H9 (cell line): Measurements from ENCODE around the gene AMDHD2. TPM values are rescaled to one million over a fixed set of nuclear protein-coding genes. Genes with fewer than 3 reads are reported as not detected.
A peak's percentile ranks its signal among the peaks of the same experiment; 100 is the strongest.

Experiments used
- DNase-seq: peaks from one replicate; pipeline ENCODE4 v3.0.0-alpha.2; 2017
- H2AFZ ChIP-seq: one replicate; pipeline ENCODE4 v1.6.1; 2013; ENCODE audit warnings: mild to moderate bottlenecking, low read length, control low read depth, moderate library complexity
- H2AK5ac ChIP-seq: 2 replicates; pipeline ENCODE4 v1.6.1; 2013; ENCODE audit warnings: low read length, control low read depth, mixed read lengths; ENCODE audit not compliant: insufficient read length
- H2BK120ac ChIP-seq: one replicate; pipeline ENCODE4 v1.6.1; 2013; ENCODE audit warnings: low read depth, mild to moderate bottlenecking, low read length, control low read depth, inconsistent platforms; ENCODE audit not compliant: poor library complexity, severe bottlenecking
- H2BK12ac ChIP-seq: 2 replicates; pipeline ENCODE4 v1.6.1; 2013; ENCODE audit warnings: low read length, control low read depth, mixed read lengths, low read depth; ENCODE audit not compliant: insufficient read length
- H2BK15ac ChIP-seq: 2 replicates; pipeline ENCODE4 v1.6.1; 2013; ENCODE audit warnings: low read depth, low read length, control low read depth
- H2BK20ac ChIP-seq: one replicate; pipeline ENCODE4 v1.6.1; 2013; ENCODE audit warnings: low read depth, mild to moderate bottlenecking, low read length, control low read depth, inconsistent platforms; ENCODE audit not compliant: poor library complexity, severe bottlenecking
- H2BK5ac ChIP-seq: 2 replicates; pipeline ENCODE4 v1.6.1; 2013; ENCODE audit warnings: low read length, control low read depth, mixed read lengths; ENCODE audit not compliant: insufficient read length
- H3K14ac ChIP-seq: 2 replicates; pipeline ENCODE4 v1.6.1; 2013; ENCODE audit warnings: low read length, control low read depth; ENCODE audit not compliant: insufficient read depth
- H3K18ac ChIP-seq: 2 replicates; pipeline ENCODE4 v1.6.1; 2013; ENCODE audit warnings: low read depth, mild to moderate bottlenecking, mixed read lengths, low read length, control low read depth; ENCODE audit not compliant: insufficient read length
- H3K23ac ChIP-seq: 2 replicates; pipeline ENCODE4 v1.6.1; 2013; ENCODE audit warnings: low read length, control low read depth, mixed read lengths, low read depth; ENCODE audit not compliant: insufficient read length
- H3K23me2 ChIP-seq: 2 replicates; pipeline ENCODE4 v1.6.1; 2013; ENCODE audit warnings: low read depth, mild to moderate bottlenecking, mixed read lengths, low read length, control low read depth; ENCODE audit not compliant: insufficient read length, poor library complexity, severe bottlenecking
- H3K27ac ChIP-seq: 2 replicates; pipeline ENCODE4 v1.5.1; 2013; ENCODE audit warnings: low read length, control low read depth, mixed read lengths, low read depth; ENCODE audit not compliant: insufficient read length
- H3K27me3 ChIP-seq: 2 replicates; pipeline ENCODE4 v1.6.1; 2013; ENCODE audit warnings: low read length, control low read depth, inconsistent platforms; ENCODE audit not compliant: insufficient read depth
- H3K4ac ChIP-seq: 2 replicates; pipeline ENCODE4 v1.6.1; 2013; ENCODE audit warnings: low read depth, mild to moderate bottlenecking, control low read depth, inconsistent platforms, low read length, moderate library complexity
- H3K4me1 ChIP-seq: 2 replicates; pipeline ENCODE4 v1.6.1; 2013; ENCODE audit warnings: low read length, control low read depth, inconsistent platforms; ENCODE audit not compliant: insufficient read depth
- H3K4me2 ChIP-seq: 2 replicates; pipeline ENCODE4 v1.6.1; 2013; ENCODE audit warnings: low read length, control low read depth, mixed read lengths; ENCODE audit not compliant: insufficient read length, insufficient read depth
- H3K56ac ChIP-seq: 2 replicates; pipeline ENCODE4 v1.6.1; 2013; ENCODE audit warnings: low read depth, mild to moderate bottlenecking, mixed read lengths, low read length, control low read depth; ENCODE audit not compliant: insufficient read length
- H3K79me1 ChIP-seq: 2 replicates; pipeline ENCODE4 v1.6.1; 2013; ENCODE audit warnings: low read depth, mild to moderate bottlenecking, moderate library complexity, low read length, control low read depth, inconsistent platforms; ENCODE audit not compliant: insufficient read depth, poor library complexity, severe bottlenecking
- H3K79me2 ChIP-seq: 2 replicates; pipeline ENCODE4 v1.6.1; 2013; ENCODE audit warnings: low read length, control low read depth, inconsistent platforms; ENCODE audit not compliant: insufficient read depth
- H3K9ac ChIP-seq: 2 replicates; pipeline ENCODE4 v1.6.1; 2013; ENCODE audit warnings: low read length, control low read depth, mixed read lengths; ENCODE audit not compliant: insufficient read length; ENCODE audit errors: extremely low read depth
- H3K9me3 ChIP-seq: one replicate; pipeline ENCODE4 v1.6.1; 2013; ENCODE audit warnings: low read depth, low read length, inconsistent platforms; ENCODE audit not compliant: control insufficient read depth
- H3T11ph ChIP-seq: one replicate; pipeline ENCODE4 v1.6.1; 2013; ENCODE audit warnings: mild to moderate bottlenecking, low read length, control low read depth, inconsistent platforms
- H4K20me1 ChIP-seq: one replicate; pipeline ENCODE4 v1.6.1; 2013; ENCODE audit not compliant: control insufficient read depth, insufficient read length, insufficient read depth
- H4K5ac ChIP-seq: 2 replicates; pipeline ENCODE4 v1.6.1; 2013; ENCODE audit warnings: low read depth, mild to moderate bottlenecking, mixed read lengths, low read length, control low read depth; ENCODE audit not compliant: insufficient read length
- H4K8ac ChIP-seq: replicated peaks from 2 replicates; pipeline ENCODE4 v1.6.1; 2013; ENCODE audit warnings: low read length, control low read depth, mixed read lengths, low read depth; ENCODE audit not compliant: insufficient read length
- H4K91ac ChIP-seq: 2 replicates; pipeline ENCODE4 v1.6.1; 2013; ENCODE audit warnings: low read depth, mild to moderate bottlenecking, moderate library complexity, mixed read lengths, low read length, control low read depth; ENCODE audit not compliant: insufficient read length
- H3K27ac Mint-ChIP-seq, 3 experiments: 2 replicates in 2 of 3; 3 replicates in 1 of 3; pipeline ENCODE4 v1.8.0; 2020 to 2021; ENCODE audit warnings: mixed read lengths in 3 of 3, mild to moderate bottlenecking in 1 of 3, moderate library complexity in 1 of 3
- H3K27me3 Mint-ChIP-seq: 2 replicates; pipeline ENCODE4 v1.8.0; 2021; ENCODE audit warnings: low read depth, mild to moderate bottlenecking, moderate library complexity, mixed read lengths
- H3K36me3 Mint-ChIP-seq, 3 experiments: 2 replicates in 2 of 3; 3 replicates in 1 of 3; pipeline ENCODE4 v1.8.0; 2020 to 2021; ENCODE audit warnings: low read depth in 3 of 3, mixed read lengths in 3 of 3; ENCODE audit not compliant: insufficient read depth in 1 of 3
- H3K4me1 Mint-ChIP-seq, 2 experiments: 2 replicates each; pipeline ENCODE4 v1.8.0; 2020; ENCODE audit warnings: mixed read lengths in 2 of 2
- H3K4me3 Mint-ChIP-seq, 2 experiments: 2 replicates in 1 of 2; 3 replicates in 1 of 2; pipeline ENCODE4 v1.8.0; 2020 to 2021; ENCODE audit warnings: mild to moderate bottlenecking in 2 of 2, mixed read lengths in 2 of 2, moderate library complexity in 1 of 2
- H3K9me3 Mint-ChIP-seq, 2 experiments: 2 replicates in 1 of 2; 3 replicates in 1 of 2; pipeline ENCODE4 v1.8.0; 2020; ENCODE audit warnings: mild to moderate bottlenecking in 2 of 2, mixed read lengths in 2 of 2, moderate library complexity in 1 of 2
- CTCF ChIP-seq: fragments of 200-600 bp; sonication (generic); conservative IDR thresholded peaks from 3 replicates; pipeline ENCODE4 v1.8.0; 2021; ENCODE audit warnings: antibody characterized with exemption, mild to moderate bottlenecking
- WGBS: extraction: QIAGEN DNeasy Blood & Tissue Kit; methylation state at CpG from one replicate; pipeline ENCODE4 v1.1.7; 2013; ENCODE audit warnings: missing lambda C conversion rate, low lambda C conversion rate, mixed read lengths; ENCODE audit not compliant: insufficient read length; ENCODE audit errors: extremely low coverage; 5-methylcytosine and 5-hydroxymethylcytosine counted together
- total RNA-seq: library from RNA; stranded (reverse); gene quantifications from 2 replicates; pipeline ENCODE4 v1.2.1, GENCODE V29; 2021

The AMDHD2 gene
- total RNA-seq, 1 experiment from 2014 or later: 61.5 TPM

GRCh38 chr16:2511128-2511800 is 8.9 kb upstream of the AMDHD2 start:
- peak; percentile 57 for DNase-seq
- peak overlapping the region in 1 of 3 experiments; percentile 6; a peak in 1 of 7 replicates for H3K27ac Mint-ChIP-seq

More at GRCh38 chr16:2511128-2511800, 8.9 kb upstream of the AMDHD2 start:
- H4K91ac ChIP-seq: no peak overlapping the region
- no peak overlapping the region; the same call in 1 of the 2 replicates for H3K14ac ChIP-seq
- H2BK5ac ChIP-seq: no peak overlapping the region
- H3K18ac ChIP-seq: no peak overlapping the region
- H3K4me2 ChIP-seq: no peak overlapping the region
- Mint-ChIP-seq H3K4me1 (peaks cover 35 to 49% of the 10 kb centered on the region in 2 experiments), H3K9me3 (no peaks in the 10 kb centered on the region; a peak in 1 of 5 replicates), H3K27me3 (peaks cover 5% of the 10 kb centered on the region), H3K4me3 (peak overlapping the region; percentile 24 to 48; a peak in 3 of 5 replicates), H3K36me3 (peaks cover 0 to 1% (median under 1%) of the 10 kb centered on the region in 3 experiments; a peak in 4 of 7 replicates)
- no peak overlapping the region for H2BK15ac ChIP-seq
- H3K56ac ChIP-seq: no peak overlapping the region
- no peaks in the 10 kb centered on the region for H3K79me1 ChIP-seq
- H4K8ac ChIP-seq: no peak overlapping the region
- no peak overlapping the region for H3K27ac ChIP-seq
- H2BK120ac ChIP-seq: no peak overlapping the region
- no peaks in the 10 kb centered on the region for H4K20me1 ChIP-seq
- no peak overlapping the region for H4K5ac ChIP-seq
- no peak overlapping the region for H3K23ac ChIP-seq
- H3K79me2 ChIP-seq: peaks cover 18% of the 10 kb centered on the region; the same call in 1 of the 2 replicates
- no peak overlapping the region for H2AK5ac ChIP-seq
- no CpG with 5 or more reads among the region's 24 CpGs for WGBS
- H2BK20ac ChIP-seq: no peak overlapping the region
- H3K9me3 ChIP-seq: no peaks in the 10 kb centered on the region
- H2BK12ac ChIP-seq: no peak overlapping the region
- H3K23me2 ChIP-seq: peaks cover 14% of the 10 kb centered on the region
- H3K4me1 ChIP-seq: peaks cover 3% of the 10 kb centered on the region; the same call in 1 of the 2 replicates
- no peak overlapping the region for H3K4ac ChIP-seq
- no peak overlapping the region for H3K9ac ChIP-seq
- H2AFZ ChIP-seq: no peak overlapping the region
- H3K27me3 ChIP-seq: no peaks in the 10 kb centered on the region
- no peak overlapping the region for H3T11ph ChIP-seq
- TF ChIP-seq CTCF: no peak
